ENCODE results near the gene PRRG3.

Gene PRRG3

GRCh38 chrX:151708821-151709220, 13.6 kb downstream of the PRRG3 start:
- no peak for DNase-seq

- no peak for DNase-seq
Observed at GRCh38 chrX:151710457-151710856, 15.2 kb downstream of the PRRG3 start.

- DNase-seq, result no peak
Observed at GRCh38 chrX:151711154-151711553, 15.9 kb downstream of the PRRG3 start.

- no peak for DNase-seq
Observed at GRCh38 chrX:151711787-151712186, 16.5 kb downstream of the PRRG3 start.

GRCh38 chrX:151712253-151712652, 17.0 kb downstream of the PRRG3 start:
- no peak for DNase-seq

- peak; percentile 24 for DNase-seq
Observed at GRCh38 chrX:151713849-151714248, 18.6 kb downstream of the PRRG3 start.

GRCh38 chrX:151714362-151714761, 19.1 kb downstream of the PRRG3 start:
- DNase-seq, result no peak

GRCh38 chrX:151715752-151716151, 20.5 kb downstream of the PRRG3 start, which contains the start of gene FATE1:
Gene FATE1, plus strand, starts transcription at chrX:151716035. Its CDS starts 85 bp downstream, at chrX:151716120.
- no peak for DNase-seq

GRCh38 chrX:151722241-151722846, 27.1 kb downstream of the PRRG3 start:
- no peak for DNase-seq

GRCh38 chrX:151723156-151723760, 28.0 kb downstream of the PRRG3 start:
- DNase-seq, result no peak

GRCh38 chrX:151724563-151725337, 29.5 kb downstream of the PRRG3 start:
- no peak for DNase-seq

GRCh38 chrX:151725338-151725614, 30.0 kb downstream of the PRRG3 start:
- DNase-seq, result no peak

- no peak for DNase-seq
Observed at GRCh38 chrX:151726751-151727150, 31.5 kb downstream of the PRRG3 start.

- DNase-seq, result no peak
Observed at GRCh38 chrX:151727346-151727745, 32.1 kb downstream of the PRRG3 start.

GRCh38 chrX:151729056-151729725, 33.9 kb downstream of the PRRG3 start:
- DNase-seq, result no peak

- no peak for DNase-seq
Observed at GRCh38 chrX:151734446-151734845, 39.2 kb downstream of the PRRG3 start, which contains the start of gene CNGA2. Gene CNGA2, plus strand, starts transcription at chrX:151734746. Its CDS starts 3,738 bp downstream, at chrX:151738484.

- no peak for DNase-seq
Observed at GRCh38 chrX:151735219-151735618, 40.0 kb downstream of the PRRG3 start.

GRCh38 chrX:151736685-151737084, 41.4 kb downstream of the PRRG3 start:
- DNase-seq, result no peak

GRCh38 chrX:151737494-151737893, 42.2 kb downstream of the PRRG3 start:
- no peak for DNase-seq

- no peak for DNase-seq
Observed at GRCh38 chrX:151738751-151739150, 43.5 kb downstream of the PRRG3 start.

- no peak for DNase-seq
Observed at GRCh38 chrX:151741606-151742005, 46.3 kb downstream of the PRRG3 start.

GRCh38 chrX:151742311-151742710, 47.1 kb downstream of the PRRG3 start:
- no peak for DNase-seq

GRCh38 chrX:151743651-151744470, 48.6 kb downstream of the PRRG3 start:
- no peak for DNase-seq

All from activated CD4-positive, alpha-beta T cell treated with anti-CD3 and anti-CD28 coated beads for 48 hours (primary cell).